HFF-Myc (cell line): Measurements from ENCODE around the gene EDRF1.
A peak's percentile ranks its signal among the peaks of the same experiment; 100 is the strongest.

Experiments
- DNase-seq: peaks from one replicate; pipeline ENCODE4 v3.0.0-alpha.2; 2011; ENCODE audit warnings: low read depth; ENCODE audit errors: extremely low read depth
- H3K4me3 ChIP-seq: replicated peaks from 2 replicates; pipeline ENCODE4 v1.5.1; 2011; ENCODE audit warnings: low read depth, mild to moderate bottlenecking, control low read depth, low read length
- TF ChIP-seq, protein P1 (sequence below): IDR thresholded peaks from 2 replicates; pipeline ENCODE4 v1.5.1; 2012; ENCODE audit warnings: mild to moderate bottlenecking, low read depth, low read length, control low read depth; ENCODE audit errors: missing control alignments

Gene EDRF1

DNA sequence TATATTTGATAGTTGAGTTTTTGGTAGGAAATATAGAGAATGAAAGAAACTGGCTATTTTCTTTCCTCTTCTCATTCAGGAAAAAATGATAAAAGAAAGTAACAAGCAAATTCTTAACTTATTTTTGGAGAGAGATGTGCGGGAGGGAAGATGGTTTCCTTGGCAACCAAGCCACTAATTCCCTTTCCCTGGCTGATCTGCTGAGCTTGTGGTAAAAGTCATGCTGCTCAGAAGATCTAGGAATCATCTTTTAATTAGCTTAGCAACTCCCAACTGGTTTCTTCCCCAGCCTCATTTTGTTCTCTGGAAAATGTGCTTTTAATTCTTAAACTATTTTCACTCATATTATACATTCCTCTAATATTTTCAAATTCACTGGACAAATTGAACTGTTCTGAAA is 91.7 kb downstream of the EDRF1 start:
- TF ChIP-seq, protein P1, sequence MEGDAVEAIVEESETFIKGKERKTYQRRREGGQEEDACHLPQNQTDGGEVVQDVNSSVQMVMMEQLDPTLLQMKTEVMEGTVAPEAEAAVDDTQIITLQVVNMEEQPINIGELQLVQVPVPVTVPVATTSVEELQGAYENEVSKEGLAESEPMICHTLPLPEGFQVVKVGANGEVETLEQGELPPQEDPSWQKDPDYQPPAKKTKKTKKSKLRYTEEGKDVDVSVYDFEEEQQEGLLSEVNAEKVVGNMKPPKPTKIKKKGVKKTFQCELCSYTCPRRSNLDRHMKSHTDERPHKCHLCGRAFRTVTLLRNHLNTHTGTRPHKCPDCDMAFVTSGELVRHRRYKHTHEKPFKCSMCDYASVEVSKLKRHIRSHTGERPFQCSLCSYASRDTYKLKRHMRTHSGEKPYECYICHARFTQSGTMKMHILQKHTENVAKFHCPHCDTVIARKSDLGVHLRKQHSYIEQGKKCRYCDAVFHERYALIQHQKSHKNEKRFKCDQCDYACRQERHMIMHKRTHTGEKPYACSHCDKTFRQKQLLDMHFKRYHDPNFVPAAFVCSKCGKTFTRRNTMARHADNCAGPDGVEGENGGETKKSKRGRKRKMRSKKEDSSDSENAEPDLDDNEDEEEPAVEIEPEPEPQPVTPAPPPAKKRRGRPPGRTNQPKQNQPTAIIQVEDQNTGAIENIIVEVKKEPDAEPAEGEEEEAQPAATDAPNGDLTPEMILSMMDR: no peak
- DNase-seq: no peak

DNA sequence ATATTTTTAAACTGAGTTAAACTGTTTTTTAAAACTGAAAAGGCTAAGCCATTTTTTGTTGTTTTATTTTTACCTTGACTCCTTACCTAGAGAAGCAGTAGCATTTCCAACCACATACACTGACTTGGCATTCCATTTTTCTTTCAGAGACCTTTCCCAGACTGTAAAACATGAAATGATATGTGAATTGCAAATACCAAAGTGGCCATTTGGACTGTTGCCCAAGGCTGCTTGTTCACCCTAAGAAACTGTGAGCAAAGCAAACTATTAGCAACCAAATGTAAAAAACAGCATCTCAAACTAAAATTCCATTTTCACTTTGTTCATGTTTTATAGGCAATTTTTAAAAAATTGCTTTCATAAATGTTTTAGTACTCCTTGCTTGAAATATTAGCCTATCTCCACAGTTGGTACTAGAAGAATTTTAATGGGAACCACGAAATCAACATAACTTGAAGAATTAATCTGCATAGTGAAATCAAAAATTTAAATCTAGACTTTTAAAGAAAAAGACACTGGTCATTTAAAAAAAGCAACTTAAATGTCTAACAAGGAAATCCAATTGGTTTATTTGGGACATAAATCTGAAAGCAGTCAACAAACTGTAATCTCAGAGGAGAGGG is 92.7 kb downstream of the EDRF1 start:
- no peak overlapping the region for H3K4me3 ChIP-seq
- peak; percentile 5 for DNase-seq
- TF ChIP-seq, protein P1: no peak

More for the DNA sequence above, 91.7 kb downstream of the EDRF1 start:
- H3K4me3 ChIP-seq: no peak overlapping the region
